ENCODE measurements around the gene RSPH10B.
"Not testable (repeated sequence)": the region's sequence is repeated elsewhere in the genome, so short reads cannot be mapped to it uniquely, and the experiment has no call there.

- not testable (repeated sequence) for TF ChIP-seq CTCF (conservative IDR thresholded peaks at IDR 0.05); EZH2 (IDR thresholded peaks at IDR 0.05; ENCODE audit: low read depth)
Measured at GRCh38 chr7:5926263-5926870, 44.1 kb downstream of the RSPH10B start.
